Osteoblast (primary cell): ENCODE results near the gene NPAS3. TPM values are rescaled to one million over a fixed set of nuclear protein-coding genes. Genes with fewer than 3 reads are reported as not detected.

Experiments
- DNase-seq: peaks from one replicate; pipeline ENCODE4 v3.0.0; 2011; ENCODE audit warnings: low spot score, mixed read lengths; ENCODE audit not compliant: insufficient read length; ENCODE audit errors: missing footprints
- H2AFZ ChIP-seq: 2 replicates; pipeline ENCODE4 v1.6.0; 2011; ENCODE audit warnings: mild to moderate bottlenecking, low read length
- H3K27ac ChIP-seq: 2 replicates; pipeline ENCODE4 v1.5.1; 2011; ENCODE audit warnings: mild to moderate bottlenecking, low read depth, low read length, moderate library complexity
- H3K27me3 ChIP-seq: 2 replicates; pipeline ENCODE4 v1.6.0; 2012; ENCODE audit warnings: mild to moderate bottlenecking, control low read depth, inconsistent platforms, low read length, moderate library complexity; ENCODE audit not compliant: insufficient read depth
- H3K36me3 ChIP-seq: 2 replicates; pipeline ENCODE4 v1.5.1; 2011; ENCODE audit warnings: mild to moderate bottlenecking, low read length, control low read depth, moderate library complexity; ENCODE audit not compliant: insufficient read depth
- H3K4me1 ChIP-seq: 2 replicates; pipeline ENCODE4 v1.5.1; 2011; ENCODE audit warnings: mild to moderate bottlenecking, low read length, control low read depth, moderate library complexity; ENCODE audit not compliant: insufficient read depth
- H3K4me2 ChIP-seq: 2 replicates; pipeline ENCODE4 v1.6.0; 2011; ENCODE audit warnings: mild to moderate bottlenecking, low read length; ENCODE audit not compliant: insufficient read depth
- H3K4me3 ChIP-seq: fragments of 200-600 bp; sonication (generic); 3 replicates; pipeline ENCODE4 v1.5.1; 2012; ENCODE audit warnings: mild to moderate bottlenecking, low read length, inconsistent platforms; ENCODE audit not compliant: insufficient read depth
- H3K79me2 ChIP-seq: 2 replicates; pipeline ENCODE4 v1.6.0; 2012; ENCODE audit warnings: mild to moderate bottlenecking, low read length, control low read depth, inconsistent platforms; ENCODE audit not compliant: insufficient read depth
- H3K9me3 ChIP-seq: 2 replicates; pipeline ENCODE4 v1.5.1; 2011; ENCODE audit warnings: low read depth, low read length, control low read depth
- H4K20me1 ChIP-seq: 2 replicates; pipeline ENCODE4 v1.6.0; 2012; ENCODE audit warnings: mild to moderate bottlenecking, low read length, control low read depth; ENCODE audit not compliant: insufficient read depth
- total RNA-seq: library from RNA; depleted of rRNA; stranded (reverse); fragments of >200 nt; gene quantifications from 2 replicates; pipeline ENCODE4 v1.2.3, GENCODE V29; 2012
- TF ChIP-seq, protein P1 (sequence below): IDR thresholded peaks from 2 replicates; pipeline ENCODE4 v1.5.1; 2011; ENCODE audit warnings: mild to moderate bottlenecking, low read depth, low read length, moderate library complexity; ENCODE audit errors: extremely low read depth

The NPAS3 gene
- total RNA-seq, 1 donor: 0.72 TPM

DNA sequence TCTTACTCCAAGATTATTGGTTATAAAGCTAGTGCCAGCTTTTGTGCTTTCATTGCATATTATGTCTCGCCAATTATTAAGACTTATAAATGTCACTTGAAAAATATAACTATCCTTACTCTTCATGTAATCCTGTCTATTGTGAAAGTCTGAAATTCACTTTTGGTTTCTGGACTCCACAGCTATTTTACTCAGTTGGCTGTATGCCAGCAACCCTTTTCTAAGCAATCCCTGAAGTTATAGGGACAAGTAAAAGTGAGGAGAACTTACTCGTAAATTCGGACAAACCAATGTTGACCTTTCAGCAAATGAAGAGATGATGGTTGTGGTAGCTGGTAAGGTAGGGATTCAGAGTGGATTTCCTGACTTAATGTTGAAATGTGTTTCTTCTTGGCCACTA, 196.3 kb downstream of the NPAS3 start:
- TF ChIP-seq, protein P1, sequence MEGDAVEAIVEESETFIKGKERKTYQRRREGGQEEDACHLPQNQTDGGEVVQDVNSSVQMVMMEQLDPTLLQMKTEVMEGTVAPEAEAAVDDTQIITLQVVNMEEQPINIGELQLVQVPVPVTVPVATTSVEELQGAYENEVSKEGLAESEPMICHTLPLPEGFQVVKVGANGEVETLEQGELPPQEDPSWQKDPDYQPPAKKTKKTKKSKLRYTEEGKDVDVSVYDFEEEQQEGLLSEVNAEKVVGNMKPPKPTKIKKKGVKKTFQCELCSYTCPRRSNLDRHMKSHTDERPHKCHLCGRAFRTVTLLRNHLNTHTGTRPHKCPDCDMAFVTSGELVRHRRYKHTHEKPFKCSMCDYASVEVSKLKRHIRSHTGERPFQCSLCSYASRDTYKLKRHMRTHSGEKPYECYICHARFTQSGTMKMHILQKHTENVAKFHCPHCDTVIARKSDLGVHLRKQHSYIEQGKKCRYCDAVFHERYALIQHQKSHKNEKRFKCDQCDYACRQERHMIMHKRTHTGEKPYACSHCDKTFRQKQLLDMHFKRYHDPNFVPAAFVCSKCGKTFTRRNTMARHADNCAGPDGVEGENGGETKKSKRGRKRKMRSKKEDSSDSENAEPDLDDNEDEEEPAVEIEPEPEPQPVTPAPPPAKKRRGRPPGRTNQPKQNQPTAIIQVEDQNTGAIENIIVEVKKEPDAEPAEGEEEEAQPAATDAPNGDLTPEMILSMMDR: no peak

DNA sequence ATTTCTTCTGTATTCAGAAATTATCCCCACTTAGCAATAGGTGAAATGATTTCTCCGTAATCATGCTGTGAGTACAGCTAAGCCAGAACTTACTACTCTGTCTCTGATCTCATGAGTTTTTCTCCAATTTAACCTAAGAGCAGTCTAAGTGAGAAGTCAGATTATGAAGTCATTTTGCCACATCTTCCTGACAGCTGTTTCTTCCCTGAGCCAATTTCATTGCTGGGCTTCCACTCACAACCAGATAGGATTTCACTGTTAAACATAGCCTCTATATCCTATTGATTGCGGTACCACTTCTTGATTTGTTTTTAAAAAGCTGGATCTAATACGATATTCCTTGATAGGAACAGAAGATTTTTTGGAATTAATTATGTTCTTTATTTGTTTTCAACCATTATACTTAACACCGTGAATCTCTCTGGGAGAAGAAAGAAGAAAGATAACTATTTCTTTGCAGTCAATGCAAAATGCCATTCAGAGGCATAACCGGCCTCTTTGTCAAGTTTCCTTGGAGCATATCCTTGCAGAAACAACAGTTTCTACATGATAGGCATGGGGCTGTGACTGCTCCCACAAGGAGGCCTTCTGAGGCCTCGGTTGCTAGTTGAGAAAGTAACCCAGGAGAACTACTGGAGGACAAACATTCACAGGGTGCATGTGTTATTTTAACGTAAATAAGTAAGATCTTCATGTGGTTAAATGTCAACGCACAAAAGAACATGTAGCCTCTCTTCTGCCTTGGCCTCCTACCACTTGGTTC, 212.2 kb downstream of the NPAS3 start:
- no peak overlapping the region for H3K4me2 ChIP-seq
- DNase-seq: no peak
- H3K79me2 ChIP-seq: no peaks in the 10 kb centered on the region
- no peaks in the 10 kb centered on the region for H3K27me3 ChIP-seq
- no peak overlapping the region for H3K4me3 ChIP-seq
- no peaks in the 10 kb centered on the region for H3K36me3 ChIP-seq
- no peaks in the 10 kb centered on the region for H3K4me1 ChIP-seq
- H4K20me1 ChIP-seq: no peaks in the 10 kb centered on the region
- no peak overlapping the region for H2AFZ ChIP-seq
- H3K9me3 ChIP-seq: no peaks in the 10 kb centered on the region
- TF ChIP-seq, protein P1: no peak
- H3K27ac ChIP-seq: no peak overlapping the region

More for the DNA sequence above, 196.3 kb downstream of the NPAS3 start:
- Histone ChIP-seq H3K27ac (no peak overlapping the region), H3K36me3 (no peaks in the 10 kb centered on the region), H2AFZ (no peak overlapping the region), H3K4me1 (no peaks in the 10 kb centered on the region), H3K9me3 (no peaks in the 10 kb centered on the region), H3K79me2 (no peaks in the 10 kb centered on the region), H3K4me3 (no peak overlapping the region), H3K4me2 (no peak overlapping the region), H3K27me3 (no peaks in the 10 kb centered on the region), H4K20me1 (no peaks in the 10 kb centered on the region)
- DNase-seq: no peak

DNA sequence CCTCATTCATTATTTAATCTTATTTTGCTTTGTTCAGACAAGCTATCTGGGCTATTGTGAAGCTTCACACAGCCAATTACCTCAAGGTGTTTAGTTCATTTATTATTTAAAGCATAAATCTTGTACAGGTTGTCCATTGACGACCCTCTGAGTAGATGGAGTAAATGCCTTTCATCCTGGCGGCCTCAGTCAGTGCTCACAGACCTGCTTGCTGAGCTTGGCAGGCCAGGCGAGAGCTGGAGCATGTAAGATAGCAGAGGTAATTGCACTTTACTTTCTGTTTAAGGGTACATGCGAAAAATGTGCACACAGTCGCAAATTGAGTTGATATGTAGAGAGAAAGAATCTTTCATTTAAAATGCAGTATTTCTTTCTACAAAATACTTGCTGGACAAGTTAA, 224.4 kb downstream of the NPAS3 start:
- H3K4me1 ChIP-seq: no peaks in the 10 kb centered on the region
- H3K36me3 ChIP-seq: no peaks in the 10 kb centered on the region
- H3K79me2 ChIP-seq: no peaks in the 10 kb centered on the region
- no peak overlapping the region for H2AFZ ChIP-seq
- TF ChIP-seq, protein P1: no peak
- H4K20me1 ChIP-seq: no peaks in the 10 kb centered on the region
- no peak overlapping the region for H3K4me3 ChIP-seq
- no peaks in the 10 kb centered on the region for H3K27me3 ChIP-seq
- no peak for DNase-seq
- no peak overlapping the region for H3K27ac ChIP-seq
- no peak overlapping the region for H3K4me2 ChIP-seq
- no peaks in the 10 kb centered on the region for H3K9me3 ChIP-seq

DNA sequence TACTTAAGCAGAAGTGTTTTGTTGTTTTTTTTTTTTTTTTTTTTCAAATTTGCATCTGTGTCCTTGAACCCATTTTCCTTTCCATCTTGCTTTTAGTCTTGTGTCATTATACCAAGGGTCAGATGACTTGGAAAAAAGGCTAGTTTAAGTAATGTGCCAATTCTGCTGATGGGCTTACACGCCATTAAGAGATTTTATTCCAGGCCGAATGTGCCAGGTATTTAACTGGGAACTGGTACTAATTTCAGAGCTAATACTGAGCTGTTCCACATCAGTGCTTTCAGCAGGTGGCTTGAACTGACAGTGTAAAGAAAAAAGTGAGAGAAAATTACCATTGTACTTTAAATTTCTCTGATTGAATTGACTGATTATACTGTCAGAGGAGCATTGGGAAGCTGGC, 224.9 kb downstream of the NPAS3 start:
- H3K79me2 ChIP-seq: no peaks in the 10 kb centered on the region
- no peaks in the 10 kb centered on the region for H3K9me3 ChIP-seq
- DNase-seq: no peak
- no peaks in the 10 kb centered on the region for H3K4me1 ChIP-seq
- no peak overlapping the region for H3K4me3 ChIP-seq
- no peaks in the 10 kb centered on the region for H3K36me3 ChIP-seq
- no peak overlapping the region for H3K4me2 ChIP-seq
- H2AFZ ChIP-seq: no peak overlapping the region
- H3K27me3 ChIP-seq: no peaks in the 10 kb centered on the region
- TF ChIP-seq, protein P1: no peak
- H4K20me1 ChIP-seq: no peaks in the 10 kb centered on the region
- no peak overlapping the region for H3K27ac ChIP-seq
